ENCODE results near the gene FCRLB. TPM values are rescaled to one million over a fixed set of nuclear protein-coding genes. Genes with fewer than 3 reads are reported as not detected.
"Not testable (repeated sequence)": the region's sequence is repeated elsewhere in the genome, so short reads cannot be mapped to it uniquely, and the experiment has no call there.

The FCRLB gene
- total RNA-seq, 1 experiment from 2014 or later: 6.2 TPM

DNA sequence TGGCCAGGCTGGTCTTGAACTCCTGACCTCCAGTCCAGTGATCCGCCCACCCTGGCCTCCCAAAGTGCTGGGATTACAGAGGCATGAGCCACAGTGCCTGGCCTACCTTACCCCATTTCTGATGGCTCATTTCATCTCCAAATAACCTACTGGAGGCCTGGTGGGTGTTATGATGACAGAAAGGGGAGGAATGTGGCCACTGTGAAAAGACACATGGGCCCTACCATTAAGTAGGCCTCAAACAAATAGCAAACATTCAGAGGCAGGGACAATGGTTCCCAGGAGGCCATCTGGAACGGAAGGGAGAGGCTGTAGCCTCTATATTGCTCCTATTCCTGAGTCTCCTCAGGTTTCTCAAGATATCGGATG is 15.2 kb upstream of the FCRLB start:
- peak overlapping the region; percentile 98 for H3K27ac ChIP-seq
- DNase-seq: no peak

DNA sequence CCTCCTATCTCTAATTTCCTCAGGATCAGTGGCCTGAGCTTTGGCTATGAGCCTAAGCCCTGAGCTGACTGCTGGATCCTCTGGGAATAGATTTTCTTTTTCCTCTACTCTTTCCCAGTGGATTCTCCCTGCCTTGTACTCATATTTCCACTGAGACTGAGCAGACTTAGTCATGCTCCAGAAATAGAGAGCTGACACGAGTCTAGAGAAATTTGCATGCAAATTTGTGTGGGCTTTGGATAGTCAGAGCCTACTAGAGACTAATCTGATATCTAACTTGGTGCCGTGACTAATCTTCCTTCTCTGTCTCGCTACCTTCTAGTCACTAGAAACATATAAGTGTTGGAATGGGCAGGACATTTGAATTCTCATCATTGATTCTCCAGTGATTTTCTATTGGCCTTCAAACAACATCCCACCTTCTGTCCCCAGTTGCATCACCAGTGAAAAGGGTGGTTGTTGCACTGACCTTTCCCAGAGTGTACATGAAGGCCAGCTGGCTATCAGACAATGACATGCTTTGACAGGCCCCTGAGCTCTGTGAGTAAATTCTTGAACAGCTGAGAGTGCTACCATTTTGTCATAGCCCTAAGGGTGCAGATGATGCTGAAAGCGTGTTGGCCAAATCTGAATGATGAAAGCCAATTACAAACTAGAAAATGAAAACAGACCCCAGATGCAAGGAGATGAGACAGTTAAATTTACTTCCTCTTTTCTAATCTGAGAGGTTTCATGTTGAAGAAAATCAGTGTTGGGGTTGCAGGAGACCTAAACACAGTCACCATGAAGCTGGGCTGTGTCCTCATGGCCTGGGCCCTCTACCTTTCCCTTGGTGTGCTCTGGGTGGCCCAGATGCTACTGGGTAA is 14.6 kb upstream of the FCRLB start, which contains the start of gene FCRLA:
TSS of gene FCRLA (plus strand) at position 748 of the 866 bp plus-strand sequence. CDS start at position 784, 36 bp downstream.
- Histone ChIP-seq H3K9me3 (replicated peaks) (no peaks in the 10 kb centered on the region), H3K4me3 (peak within 1 kb of the TSS; percentile 48), H3K27ac (peak within 1 kb of the TSS; percentile 98), H3K4me1 (peaks cover 20% of the 10 kb centered on the region), H3K36me3 (no peaks in the 10 kb centered on the region; the same call in 1 of the 2 replicates), H3K27me3 (no peaks in the 10 kb centered on the region)
- peak; percentile 88 to 95 for DNase-seq

More for the DNA sequence above, 15.2 kb upstream of the FCRLB start:
- Histone ChIP-seq H3K36me3 (no peaks in the 10 kb centered on the region; the same call in 1 of the 2 replicates), H3K4me3 (no peak overlapping the region), H3K27me3 (no peaks in the 10 kb centered on the region), H3K4me1 (peaks cover 20% of the 10 kb centered on the region), H3K9me3 (replicated peaks) (no peaks in the 10 kb centered on the region)

DNA sequence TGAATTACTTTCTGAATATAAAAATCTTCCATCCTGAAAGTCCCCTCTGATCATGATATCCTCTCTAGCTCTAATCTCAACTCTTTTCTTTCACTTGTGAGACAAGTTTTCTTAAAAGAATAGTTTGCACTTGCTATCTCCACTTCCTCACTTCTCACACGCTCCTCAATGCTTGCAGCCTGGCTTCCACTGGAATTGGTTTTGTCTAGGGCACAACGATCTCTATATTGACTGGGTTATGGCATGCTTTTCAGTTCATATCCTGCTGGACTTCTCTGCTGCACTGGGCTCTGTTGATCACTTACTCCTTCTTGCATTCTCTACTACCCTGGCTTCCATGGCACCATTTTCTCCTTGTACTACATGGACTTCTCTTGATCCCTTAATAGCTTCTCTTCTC is 13.8 kb upstream of the FCRLB start:
- Histone ChIP-seq H3K9me3 (replicated peaks) (no peaks in the 10 kb centered on the region), H3K27me3 (no peaks in the 10 kb centered on the region), H3K36me3 (no peaks in the 10 kb centered on the region; the same call in 1 of the 2 replicates), H3K4me3 (peak overlapping the region; percentile 48), H3K27ac (peak overlapping the region; percentile 98), H3K4me1 (peaks cover 20% of the 10 kb centered on the region)
- DNase-seq: peak in 1 of 2 experiments; percentile 34

DNA sequence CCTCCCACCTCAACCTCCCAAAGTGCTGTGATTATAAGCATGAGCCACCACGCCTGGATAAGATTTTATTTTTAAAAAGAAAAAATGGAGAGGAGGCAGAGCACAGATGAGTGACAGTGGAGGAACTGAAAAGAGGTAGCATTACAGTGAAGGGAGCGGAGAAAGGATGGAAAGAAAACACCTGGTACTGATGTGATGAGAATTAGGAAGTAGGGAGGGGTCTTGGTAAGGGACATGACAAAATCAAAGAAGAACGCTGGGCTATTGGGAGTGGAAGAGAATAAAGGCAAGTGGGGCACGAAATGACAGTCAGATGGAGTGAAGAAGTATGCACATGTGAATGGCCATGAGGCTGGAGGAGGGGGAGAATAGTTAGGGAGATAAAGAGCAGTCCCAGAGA is 12.0 kb upstream of the FCRLB start:
- no peak overlapping the region for H3K27ac ChIP-seq
- H3K9me3 ChIP-seq (replicated peaks): no peaks in the 10 kb centered on the region
- H3K27me3 ChIP-seq: no peaks in the 10 kb centered on the region
- no peaks in the 10 kb centered on the region; the same call in 1 of the 2 replicates for H3K36me3 ChIP-seq
- DNase-seq: no peak
- peaks cover 20% of the 10 kb centered on the region for H3K4me1 ChIP-seq
- H3K4me3 ChIP-seq: no peak overlapping the region

DNA sequence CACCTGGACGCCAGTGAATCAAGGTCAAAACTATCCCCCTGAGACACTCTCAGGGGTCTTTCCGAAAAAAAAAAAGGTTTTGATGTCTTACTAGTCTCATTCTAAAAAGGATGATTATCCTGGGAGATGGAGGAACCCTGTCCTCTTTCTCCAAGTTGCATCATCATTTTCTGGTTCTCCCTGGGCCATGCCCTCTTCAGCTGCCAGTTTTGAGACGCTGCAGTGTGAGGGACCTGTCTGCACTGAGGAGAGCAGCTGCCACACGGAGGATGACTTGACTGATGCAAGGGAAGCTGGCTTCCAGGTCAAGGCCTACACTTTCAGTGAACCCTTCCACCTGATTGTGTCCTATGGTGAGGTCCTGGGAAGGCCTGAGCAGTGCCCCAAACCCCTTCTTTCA is 10.8 kb upstream of the FCRLB start:
- DNase-seq: no peak
- Histone ChIP-seq H3K4me3 (no peak overlapping the region), H3K4me1 (peaks cover 19% of the 10 kb centered on the region), H3K27me3 (no peaks in the 10 kb centered on the region), H3K27ac (no peak overlapping the region), H3K36me3 (no peaks in the 10 kb centered on the region; the same call in 1 of the 2 replicates), H3K9me3 (replicated peaks) (no peaks in the 10 kb centered on the region)

DNA sequence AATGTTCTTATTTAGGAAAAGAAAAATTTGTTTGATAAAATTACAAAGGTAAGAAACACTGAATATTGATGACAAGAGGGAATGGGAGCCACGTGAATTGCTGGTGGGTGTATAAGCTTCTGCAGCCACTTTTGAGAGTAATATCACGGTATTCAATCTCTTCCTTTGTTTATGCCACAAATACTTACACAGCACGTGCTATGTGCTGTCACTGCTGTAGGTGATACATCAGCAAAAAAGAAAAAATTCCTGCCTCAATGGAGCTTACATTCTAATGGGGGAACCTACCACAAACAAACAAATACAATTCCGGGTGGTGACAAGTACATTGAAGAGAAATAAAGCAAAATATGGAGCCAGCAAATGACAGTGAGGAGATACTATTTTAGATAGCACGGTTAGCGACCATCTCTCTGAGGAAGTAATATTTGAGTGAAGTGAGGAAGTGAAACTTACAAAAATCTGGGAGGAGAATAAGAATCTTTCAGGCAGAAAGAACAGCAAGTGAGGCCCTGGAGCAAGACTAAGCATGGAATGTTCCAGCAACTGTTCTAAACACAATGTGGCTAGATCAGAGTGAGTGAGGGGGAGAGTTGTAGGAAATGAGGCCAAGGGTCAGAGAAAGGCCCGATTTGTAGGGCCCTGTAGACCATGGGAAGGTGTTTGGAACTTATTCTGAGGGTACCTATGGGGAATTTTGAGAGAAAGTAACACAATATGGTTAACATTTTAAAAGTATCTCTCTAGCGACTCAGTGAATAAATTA is 2.6 kb upstream of the FCRLB start:
- Histone ChIP-seq H3K27me3 (no peaks in the 10 kb centered on the region), H3K36me3 (no peaks in the 10 kb centered on the region; the same call in 1 of the 2 replicates), H3K4me1 (peaks cover 4% of the 10 kb centered on the region; the same call in 1 of the 2 replicates), H3K27ac (no peak overlapping the region), H3K4me3 (no peak overlapping the region), H3K9me3 (replicated peaks) (no peaks in the 10 kb centered on the region)
- no peak for DNase-seq

DNA sequence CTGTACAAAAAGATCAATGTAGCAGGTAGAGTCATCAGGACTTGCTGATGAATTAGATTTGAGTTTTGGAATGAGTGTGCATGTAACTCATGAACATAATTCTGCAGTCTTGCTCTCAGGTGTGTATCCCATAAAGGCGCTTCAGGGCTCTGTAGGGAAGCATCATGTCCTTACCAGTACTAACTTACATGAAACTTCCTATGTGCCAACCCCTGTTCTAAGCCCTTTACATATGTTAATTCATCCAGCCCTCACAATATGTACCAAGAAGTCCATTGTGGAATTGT is 2.1 kb upstream of the FCRLB start:
- H3K4me3 ChIP-seq: no peak overlapping the region
- no peak for DNase-seq
- no peaks in the 10 kb centered on the region for H3K36me3 ChIP-seq
- peaks cover 4% of the 10 kb centered on the region; the same call in 1 of the 2 replicates for H3K4me1 ChIP-seq
- H3K27me3 ChIP-seq: no peaks in the 10 kb centered on the region
- no peaks in the 10 kb centered on the region for H3K9me3 ChIP-seq (replicated peaks)
- no peak overlapping the region for H3K27ac ChIP-seq

DNA sequence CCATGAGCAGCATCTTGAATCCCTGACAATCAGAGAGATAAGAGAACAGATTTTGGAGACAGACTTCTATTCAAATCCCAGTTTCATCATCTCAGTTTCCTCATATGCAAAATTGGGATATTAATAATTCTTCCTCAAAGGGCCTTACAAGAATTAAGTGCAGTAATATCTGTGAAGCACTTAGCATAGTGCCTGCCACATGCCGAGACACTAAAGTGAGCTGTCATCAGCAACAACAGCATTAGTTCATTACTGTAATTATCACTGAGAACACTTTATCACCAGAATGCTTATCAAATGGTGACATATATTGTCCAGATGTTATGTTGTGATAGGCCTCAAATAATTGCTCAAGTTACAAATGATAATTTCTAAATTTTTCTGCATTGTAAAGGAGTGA is 922 bp upstream of the FCRLB start:
- H3K9me3 ChIP-seq (replicated peaks): no peaks in the 10 kb centered on the region
- H3K27me3 ChIP-seq: no peaks in the 10 kb centered on the region
- no peak for DNase-seq
- H3K4me3 ChIP-seq: no peak overlapping the region
- no peaks in the 10 kb centered on the region for H3K36me3 ChIP-seq
- H3K27ac ChIP-seq: no peak overlapping the region
- peaks cover 4% of the 10 kb centered on the region; the same call in 1 of the 2 replicates for H3K4me1 ChIP-seq

DNA sequence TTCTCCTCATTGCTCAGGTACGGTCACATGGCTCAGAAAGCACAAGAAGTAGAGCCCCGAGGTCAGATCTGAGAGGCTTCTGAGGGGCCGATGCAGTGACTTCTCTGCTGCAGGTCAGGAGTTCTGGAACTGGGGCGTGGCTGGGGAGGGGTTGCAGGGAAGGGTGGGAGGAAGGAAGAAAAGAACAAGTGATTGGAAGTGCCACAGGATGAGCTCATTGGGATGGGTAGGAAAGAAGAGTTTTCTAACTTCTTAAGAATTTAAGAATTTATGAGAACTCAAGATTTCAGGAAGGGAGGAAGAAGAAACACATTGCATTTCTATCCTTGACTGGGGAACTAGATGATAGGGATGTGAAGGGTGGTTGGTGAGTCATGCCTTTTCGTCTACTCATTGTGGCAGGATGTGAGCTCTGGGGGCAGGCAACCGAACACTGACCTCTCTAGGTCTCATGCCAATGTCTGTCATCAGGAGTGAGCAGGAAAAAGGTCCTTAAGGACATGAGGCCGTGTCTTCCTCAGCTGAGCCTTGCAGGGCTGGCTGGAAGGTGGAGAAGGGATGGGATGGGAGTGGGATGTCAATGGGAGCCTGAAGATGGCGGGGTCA is 497 bp downstream of the FCRLB start:
- no peak overlapping the region for H3K27ac ChIP-seq
- no peaks in the 10 kb centered on the region for H3K9me3 ChIP-seq (replicated peaks)
- peaks cover 4% of the 10 kb centered on the region; the same call in 1 of the 2 replicates for H3K4me1 ChIP-seq
- peak in 1 of 2 experiments; percentile 17 for DNase-seq
- H3K4me3 ChIP-seq: no peak overlapping the region
- no peaks in the 10 kb centered on the region for H3K27me3 ChIP-seq
- no peaks in the 10 kb centered on the region for H3K36me3 ChIP-seq

DNA sequence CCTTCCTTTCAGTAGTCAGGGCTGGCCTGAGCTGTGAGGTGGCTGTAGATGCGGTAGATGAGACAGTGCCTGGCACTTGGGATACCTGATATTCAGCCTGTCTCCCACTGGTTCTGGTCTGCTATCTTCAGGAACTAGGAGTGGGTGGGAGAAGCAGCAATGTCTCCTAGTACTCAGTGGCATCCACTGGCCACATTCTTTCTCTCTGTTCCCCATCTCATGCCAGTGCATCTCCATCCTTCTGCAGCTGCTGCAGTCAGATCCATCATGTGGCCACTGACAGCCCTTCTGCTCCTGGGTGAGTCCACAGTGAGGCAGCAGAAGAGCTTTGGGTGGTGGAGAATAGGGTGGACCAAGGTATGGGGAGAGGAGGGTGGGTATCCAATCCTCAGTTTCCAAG is 1.1 kb downstream of the FCRLB start:
- Histone ChIP-seq H3K36me3 (no peaks in the 10 kb centered on the region), H3K27me3 (no peaks in the 10 kb centered on the region), H3K9me3 (replicated peaks) (no peaks in the 10 kb centered on the region), H3K4me3 (no peak overlapping the region), H3K27ac (no peak overlapping the region), H3K4me1 (peaks cover 4% of the 10 kb centered on the region; the same call in 1 of the 2 replicates)
- no peak for DNase-seq

DNA sequence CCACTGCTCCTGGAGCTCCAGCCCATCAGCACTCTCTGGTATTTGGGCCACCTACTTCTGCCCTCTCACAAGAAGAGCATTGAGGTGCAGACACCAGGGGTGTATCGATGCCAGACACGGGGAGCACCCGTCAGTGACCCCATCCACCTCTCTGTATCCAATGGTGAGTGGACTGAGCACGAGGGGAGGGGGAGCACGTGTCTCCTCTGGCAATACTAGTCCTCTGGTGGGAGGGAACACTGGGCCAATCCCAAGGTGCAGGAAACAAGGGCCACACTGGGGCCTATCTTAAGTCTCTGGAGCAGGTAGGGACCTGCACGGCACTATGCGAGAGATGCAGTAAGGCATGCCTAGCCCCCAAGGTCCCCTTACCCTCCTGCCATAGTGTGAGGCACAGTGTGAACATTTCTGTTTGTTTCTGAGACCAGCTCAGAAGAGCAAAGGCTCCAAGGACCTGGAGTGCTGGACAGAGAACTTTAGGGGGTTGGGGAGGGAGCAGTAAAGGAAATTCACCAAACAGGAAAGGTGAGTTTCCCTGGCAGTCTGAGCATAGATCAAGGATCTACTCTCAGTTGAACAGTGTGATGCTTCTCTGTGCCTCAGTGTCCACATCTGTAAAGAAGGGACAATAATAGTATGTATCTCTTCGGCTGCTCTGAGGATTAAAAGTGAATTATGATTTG is 2.3 kb downstream of the FCRLB start:
- Histone ChIP-seq H3K27me3 (no peaks in the 10 kb centered on the region), H3K36me3 (no peaks in the 10 kb centered on the region), H3K9me3 (replicated peaks) (no peaks in the 10 kb centered on the region), H3K4me3 (no peak overlapping the region), H3K27ac (no peak overlapping the region), H3K4me1 (peaks cover 6% of the 10 kb centered on the region)
- DNase-seq: no peak

DNA sequence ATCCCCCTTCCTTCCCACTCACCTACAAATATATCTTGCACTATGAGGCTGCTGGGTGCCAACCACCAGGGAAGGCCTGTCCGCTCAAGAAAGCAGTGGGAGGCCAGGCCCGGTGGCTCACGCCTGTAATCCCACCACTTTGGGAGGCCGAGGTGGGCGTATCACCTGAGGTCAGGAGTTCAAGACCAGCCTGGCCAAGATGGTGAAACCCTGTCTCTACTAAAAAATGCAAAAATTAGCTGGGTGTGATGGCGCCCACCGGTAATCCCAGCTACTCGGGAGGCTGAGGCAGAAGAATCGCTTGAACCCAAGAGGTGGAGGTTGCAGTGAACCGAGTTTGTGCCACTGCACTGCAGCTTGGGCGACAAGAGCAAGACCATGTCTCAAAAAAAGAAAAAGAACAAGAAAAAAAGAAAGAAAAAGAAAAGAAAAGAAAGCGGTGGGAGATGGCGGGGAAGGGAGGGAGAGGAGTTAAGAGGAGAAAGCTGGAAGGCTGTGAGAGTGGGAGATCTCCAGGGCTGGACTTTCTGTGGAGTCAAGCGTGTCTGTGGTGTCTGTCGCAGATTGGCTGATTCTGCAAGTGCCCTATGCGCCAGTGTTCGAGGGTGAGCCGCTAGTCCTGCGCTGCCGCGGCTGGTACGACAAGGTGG is 4.0 kb downstream of the FCRLB start:
- H3K4me1 ChIP-seq: peaks cover 22% of the 10 kb centered on the region
- not testable (repeated sequence) for H3K36me3 ChIP-seq; H3K9me3 ChIP-seq (replicated peaks); H3K27me3 ChIP-seq
- H3K4me3 ChIP-seq: peak overlapping the region; percentile 94
- peak overlapping the region; percentile 100 for H3K27ac ChIP-seq
- peak; percentile 40 to 51 for DNase-seq

DNA sequence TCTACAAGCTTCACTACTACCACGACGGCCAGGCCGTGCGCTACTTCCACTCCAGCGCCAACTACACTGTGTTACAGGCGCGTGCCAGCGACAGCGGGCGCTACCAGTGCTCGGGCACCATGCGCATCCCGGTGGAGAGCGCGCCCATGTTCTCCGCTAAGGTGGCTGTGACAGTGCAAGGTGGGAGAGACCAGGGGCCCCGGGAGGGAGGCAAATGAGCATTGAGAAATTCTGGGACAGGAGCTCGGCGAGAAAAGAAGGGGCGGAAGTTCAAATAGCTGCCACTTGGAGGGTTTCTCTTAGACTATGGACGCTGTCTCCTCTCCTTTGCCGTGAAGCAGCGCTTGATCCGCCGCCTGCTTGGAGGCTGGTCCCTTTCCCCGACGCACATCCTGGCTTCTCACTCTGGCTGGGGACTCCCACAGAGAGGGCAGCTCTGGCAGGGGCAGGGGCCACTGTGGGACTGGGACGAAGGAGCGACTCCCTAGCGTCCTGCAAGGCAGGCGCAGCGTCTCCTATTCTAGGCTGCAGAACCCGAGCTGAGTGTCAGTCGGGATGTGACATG is 4.6 kb downstream of the FCRLB start:
- H3K9me3 ChIP-seq (replicated peaks): no peaks in the 10 kb centered on the region
- peak; percentile 51 to 63 for DNase-seq
- H3K4me1 ChIP-seq: peaks cover 28% of the 10 kb centered on the region
- H3K27ac ChIP-seq: peak overlapping the region; percentile 100
- no peaks in the 10 kb centered on the region for H3K27me3 ChIP-seq
- H3K4me3 ChIP-seq: peak overlapping the region; percentile 94
- H3K36me3 ChIP-seq: no peaks in the 10 kb centered on the region

All from SJCRH30 (cell line).